MM.1S (cell line): ENCODE data around the gene EPHB1.

Source experiments
- DNase-seq: peaks from one replicate; pipeline ENCODE4 v3.0.0-alpha.2; 2015
- H2AFZ ChIP-seq: fragments of 300-600 bp; sonication (generic); 2 replicates; pipeline ENCODE4 v1.6.0; 2016; ENCODE audit warnings: antibody characterized with exemption, low read length
- H3F3A ChIP-seq: fragments of 300-600 bp; sonication (generic); 2 replicates; pipeline ENCODE4 v1.6.1; 2016; ENCODE audit warnings: mild to moderate bottlenecking, antibody characterized with exemption, low read length, moderate library complexity, mixed read lengths; ENCODE audit not compliant: insufficient read depth
- H3K27ac ChIP-seq: fragments of 300-600 bp; sonication (generic); 2 replicates; pipeline ENCODE4 v1.5.1; 2016; ENCODE audit warnings: mild to moderate bottlenecking, low read length
- H3K27me3 ChIP-seq: fragments of 300-600 bp; sonication (generic); replicated peaks from 2 replicates; pipeline ENCODE4 v1.6.0; 2016; ENCODE audit warnings: low read length; ENCODE audit not compliant: insufficient read depth
- H3K36me3 ChIP-seq: fragments of 300-600 bp; sonication (generic); replicated peaks from 2 replicates; pipeline ENCODE4 v1.6.1; 2016; ENCODE audit warnings: mild to moderate bottlenecking, low read length, mixed read lengths; ENCODE audit not compliant: insufficient read depth
- H3K4me1 ChIP-seq: fragments of 300-600 bp; sonication (generic); 2 replicates; pipeline ENCODE4 v1.6.1; 2016; ENCODE audit warnings: low read length, mixed read lengths
- H3K4me2 ChIP-seq: fragments of 300-600 bp; sonication (generic); 2 replicates; pipeline ENCODE4 v1.6.0; 2016; ENCODE audit warnings: low read depth, low read length
- H3K4me3 ChIP-seq: fragments of 300-600 bp; sonication (generic); 2 replicates; pipeline ENCODE4 v1.5.1; 2016; ENCODE audit warnings: low read length, mixed read lengths
- H3K79me2 ChIP-seq: fragments of 300-600 bp; sonication (generic); 2 replicates; pipeline ENCODE4 v1.6.1; 2016; ENCODE audit warnings: mixed run types, low read length, mixed read lengths
- H3K9ac ChIP-seq: fragments of 300-600 bp; sonication (generic); 2 replicates; pipeline ENCODE4 v1.6.1; 2016; ENCODE audit warnings: low read length, mixed read lengths
- H3K9me2 ChIP-seq: fragments of 300-600 bp; sonication (generic); replicated peaks from 2 replicates; pipeline ENCODE4 v1.6.1; 2016; ENCODE audit warnings: mild to moderate bottlenecking, low read length, mixed read lengths; ENCODE audit not compliant: insufficient read depth
- H3K9me3 ChIP-seq: fragments of 300-600 bp; sonication (generic); replicated peaks from 2 replicates; pipeline ENCODE4 v1.6.1; 2016; ENCODE audit warnings: mild to moderate bottlenecking, low read length, mixed read lengths; ENCODE audit not compliant: insufficient read depth
- H4K20me1 ChIP-seq: fragments of 300-600 bp; sonication (generic); 2 replicates; pipeline ENCODE4 v1.6.1; 2016; ENCODE audit warnings: mild to moderate bottlenecking, low read length, moderate library complexity, mixed read lengths; ENCODE audit not compliant: insufficient read depth
- CTCF ChIP-seq: fragments of 300-600 bp; sonication (generic); IDR thresholded peaks from 2 replicates; pipeline ENCODE4 v1.5.1; 2016; ENCODE audit warnings: antibody characterized with exemption, low read length, mixed read lengths
- EZH2 ChIP-seq: fragments of 300-600 bp; sonication (generic); optimal IDR thresholded peaks from 2 replicates; pipeline ENCODE3; 2017; ENCODE audit warnings: low read depth, mild to moderate bottlenecking, antibody characterized with exemption, low read length, mixed read lengths
- EZH2phosphoT487 ChIP-seq: fragments of 300-600 bp; sonication (generic); IDR thresholded peaks from 2 replicates; pipeline ENCODE4 v1.6.1; 2018; ENCODE audit warnings: antibody characterized with exemption, low read length

The EPHB1 gene

GRCh38 chr3:134864636-134865035 is 69.6 kb downstream of the EPHB1 start:
- Histone ChIP-seq H3K4me3 (no peak overlapping the region), H3K4me1 (no peaks in the 10 kb centered on the region), H4K20me1 (no peaks in the 10 kb centered on the region), H3K27ac (no peak overlapping the region), H3K79me2 (no peaks in the 10 kb centered on the region), H3K9me2 (no peaks in the 10 kb centered on the region), H2AFZ (no peak overlapping the region), H3K9ac (no peak overlapping the region), H3K4me2 (no peak overlapping the region), H3K27me3 (no peaks in the 10 kb centered on the region), H3K36me3 (no peaks in the 10 kb centered on the region), H3K9me3 (no peaks in the 10 kb centered on the region), H3F3A (no peaks in the 10 kb centered on the region)
- TF ChIP-seq CTCF, result no peak
- TF ChIP-seq EZH2phosphoT487, result no peak
- TF ChIP-seq EZH2, result no peak
- DNase-seq, result no peak

GRCh38 chr3:134867277-134867676 is 72.2 kb downstream of the EPHB1 start:
- Histone ChIP-seq H3K9me2 (no peaks in the 10 kb centered on the region), H3K4me3 (no peak overlapping the region), H4K20me1 (no peaks in the 10 kb centered on the region), H3K79me2 (no peaks in the 10 kb centered on the region), H3K9me3 (no peaks in the 10 kb centered on the region), H3K27me3 (no peaks in the 10 kb centered on the region), H3K27ac (no peak overlapping the region), H3K36me3 (no peaks in the 10 kb centered on the region), H3K9ac (no peak overlapping the region), H3K4me2 (no peak overlapping the region), H3K4me1 (no peaks in the 10 kb centered on the region), H2AFZ (no peak overlapping the region), H3F3A (no peaks in the 10 kb centered on the region)
- DNase-seq, result no peak
- no peak for TF ChIP-seq CTCF
- TF ChIP-seq EZH2phosphoT487, result no peak
- TF ChIP-seq EZH2, result no peak

- Histone ChIP-seq H3K27me3 (no peaks in the 10 kb centered on the region), H4K20me1 (no peaks in the 10 kb centered on the region), H3F3A (no peaks in the 10 kb centered on the region), H3K9me3 (no peaks in the 10 kb centered on the region), H3K4me3 (no peak overlapping the region), H2AFZ (no peak overlapping the region), H3K27ac (no peak overlapping the region), H3K79me2 (no peaks in the 10 kb centered on the region), H3K9ac (no peak overlapping the region), H3K36me3 (no peaks in the 10 kb centered on the region), H3K4me1 (no peaks in the 10 kb centered on the region), H3K9me2 (no peaks in the 10 kb centered on the region), H3K4me2 (no peak overlapping the region)
- TF ChIP-seq CTCF, result no peak
- TF ChIP-seq EZH2, result no peak
- TF ChIP-seq EZH2phosphoT487, result no peak
- no peak for DNase-seq
Observed at GRCh38 chr3:134869153-134869726, 74.2 kb downstream of the EPHB1 start.
